ENCODE measurements around the gene CYP27A1. TPM values are rescaled to one million over a fixed set of nuclear protein-coding genes. Genes with fewer than 3 reads are reported as not detected.

CYP27A1 gene
- total and polyA plus RNA-seq, 2 donors from 2014 or later: 18.5 to 43.3 TPM

GRCh38 chr2:218745559-218746469 is 36.1 kb upstream of the CYP27A1 start:
- Histone ChIP-seq H3K27ac (ENCODE audit: low read depth in 2 of 2, low read length in 2 of 2) (no peak overlapping the region), H3K9me3 (ENCODE audit: control insufficient read depth in 2 of 3, insufficient read depth in 1 of 3, low read length in 3 of 3) (no peaks in the 10 kb centered on the region), H3K9ac (ENCODE audit: low read length in 3 of 3) (no peak overlapping the region), H3K36me3 (ENCODE audit: control insufficient read depth in 2 of 3, insufficient read depth in 3 of 3, low read length in 3 of 3) (peaks cover 6 to 35% (median 31%) of the 10 kb centered on the region in 3 donors), H3K27me3 (ENCODE audit: control insufficient read depth, insufficient read depth, low read length) (no peaks in the 10 kb centered on the region), H3K4me1 (ENCODE audit: control insufficient read depth in 2 of 3, insufficient read depth in 2 of 3, low read depth in 1 of 3, low read length in 3 of 3) (no peaks in the 10 kb centered on the region), H3K4me3 (ENCODE audit: low read length in 3 of 3) (no peak overlapping the region)
- intact Hi-C loops (cut with DNase I): no loop called here
- no peak for FAIRE-seq
- DNase-seq: peak in 2 of 5 donors; percentile 2 to 37
- no peak for TF ChIP-seq CTCF (IDR thresholded peaks at IDR 0.05; ENCODE audit: borderline replicate concordance, extremely low read depth, insufficient read depth)

- no peaks in the 10 kb centered on the region for H3K4me1 ChIP-seq (ENCODE audit: control insufficient read depth in 2 of 3, insufficient read depth in 2 of 3, low read depth in 1 of 3, low read length in 3 of 3)
- peaks cover 7 to 38% (median 29%) of the 10 kb centered on the region in 3 donors for H3K36me3 ChIP-seq (ENCODE audit: control insufficient read depth in 2 of 3, insufficient read depth in 3 of 3, low read length in 3 of 3)
- no peaks in the 10 kb centered on the region for H3K27me3 ChIP-seq (ENCODE audit: control insufficient read depth, insufficient read depth, low read length)
- no peak overlapping the region for H3K27ac ChIP-seq (ENCODE audit: low read depth in 2 of 2, low read length in 2 of 2)
- H3K9me3 ChIP-seq (ENCODE audit: control insufficient read depth in 2 of 3, insufficient read depth in 1 of 3, low read length in 3 of 3): no peaks in the 10 kb centered on the region
- FAIRE-seq (no peak), DNase-seq (no peak)
- TF ChIP-seq CTCF (IDR thresholded peaks at IDR 0.05; ENCODE audit: borderline replicate concordance, extremely low read depth, insufficient read depth): no peak
- intact Hi-C loops (cut with DNase I): no loop called here
- H3K9ac ChIP-seq (ENCODE audit: low read length in 3 of 3): no peak overlapping the region
- no peak overlapping the region for H3K4me3 ChIP-seq (ENCODE audit: low read length in 3 of 3)
These were observed 35.5 kb upstream of the CYP27A1 start for GRCh38 chr2:218746470-218746795.

GRCh38 chr2:218746960-218747359 is 35.0 kb upstream of the CYP27A1 start:
- H3K4me3 ChIP-seq (ENCODE audit: low read length in 3 of 3): no peak overlapping the region
- H3K9ac ChIP-seq (ENCODE audit: low read length in 3 of 3): no peak overlapping the region
- intact Hi-C loops (cut with DNase I): no loop called here
- H3K4me1 ChIP-seq (ENCODE audit: control insufficient read depth in 2 of 3, insufficient read depth in 2 of 3, low read depth in 1 of 3, low read length in 3 of 3): no peaks in the 10 kb centered on the region
- DNase-seq: no peak
- no peak overlapping the region for H3K27ac ChIP-seq (ENCODE audit: low read depth in 2 of 2, low read length in 2 of 2)
- H3K9me3 ChIP-seq (ENCODE audit: control insufficient read depth in 2 of 3, insufficient read depth in 1 of 3, low read length in 3 of 3): no peaks in the 10 kb centered on the region
- peaks cover 7 to 39% (median 30%) of the 10 kb centered on the region in 3 donors for H3K36me3 ChIP-seq (ENCODE audit: control insufficient read depth in 2 of 3, insufficient read depth in 3 of 3, low read length in 3 of 3)
- TF ChIP-seq CTCF (IDR thresholded peaks at IDR 0.05; ENCODE audit: borderline replicate concordance, extremely low read depth, insufficient read depth): no peak
- FAIRE-seq: no peak
- H3K27me3 ChIP-seq (ENCODE audit: control insufficient read depth, insufficient read depth, low read length): no peaks in the 10 kb centered on the region
